ENCODE data around the gene MOB3A. TPM values are rescaled to one million over a fixed set of nuclear protein-coding genes. Genes with fewer than 3 reads are reported as not detected.

The MOB3A gene
- polyA plus RNA-seq, 1 of the 3 experiments (the other 2 are of a cell fraction): 24.1 TPM

DNA sequence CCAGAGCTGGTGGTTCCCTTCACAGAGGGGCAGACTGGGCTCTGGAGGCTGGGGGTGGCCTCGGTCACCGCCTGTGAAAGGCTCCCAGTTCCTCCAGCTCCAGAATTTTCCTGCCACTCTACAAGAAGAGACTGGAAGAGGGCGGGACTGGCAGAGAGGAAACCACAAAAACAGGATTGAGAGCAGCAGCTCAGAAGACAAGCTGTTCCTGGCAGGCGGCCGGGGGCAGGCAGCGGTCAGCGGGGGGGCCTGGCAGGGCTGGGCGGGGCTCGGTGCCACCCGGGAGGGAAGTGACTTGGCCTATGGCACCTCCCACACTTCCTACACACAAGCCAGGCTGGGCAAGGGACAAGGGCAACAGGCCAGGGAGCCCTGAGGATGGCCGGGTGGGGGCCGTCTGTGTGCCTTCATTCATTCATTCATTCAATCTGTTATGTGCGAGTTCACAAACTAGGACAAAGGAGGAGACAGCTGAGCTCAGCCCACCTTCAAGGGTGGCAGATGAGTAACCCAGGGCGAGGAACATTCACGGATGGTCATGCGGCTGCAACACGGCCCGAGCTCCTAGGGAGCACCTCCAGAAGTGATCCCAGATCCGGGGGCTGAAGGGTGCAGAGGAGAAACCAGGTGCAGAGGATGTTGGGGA lies 63.7 kb downstream of the MOB3A start (continued):
- TF ChIP-seq, protein P1, sequence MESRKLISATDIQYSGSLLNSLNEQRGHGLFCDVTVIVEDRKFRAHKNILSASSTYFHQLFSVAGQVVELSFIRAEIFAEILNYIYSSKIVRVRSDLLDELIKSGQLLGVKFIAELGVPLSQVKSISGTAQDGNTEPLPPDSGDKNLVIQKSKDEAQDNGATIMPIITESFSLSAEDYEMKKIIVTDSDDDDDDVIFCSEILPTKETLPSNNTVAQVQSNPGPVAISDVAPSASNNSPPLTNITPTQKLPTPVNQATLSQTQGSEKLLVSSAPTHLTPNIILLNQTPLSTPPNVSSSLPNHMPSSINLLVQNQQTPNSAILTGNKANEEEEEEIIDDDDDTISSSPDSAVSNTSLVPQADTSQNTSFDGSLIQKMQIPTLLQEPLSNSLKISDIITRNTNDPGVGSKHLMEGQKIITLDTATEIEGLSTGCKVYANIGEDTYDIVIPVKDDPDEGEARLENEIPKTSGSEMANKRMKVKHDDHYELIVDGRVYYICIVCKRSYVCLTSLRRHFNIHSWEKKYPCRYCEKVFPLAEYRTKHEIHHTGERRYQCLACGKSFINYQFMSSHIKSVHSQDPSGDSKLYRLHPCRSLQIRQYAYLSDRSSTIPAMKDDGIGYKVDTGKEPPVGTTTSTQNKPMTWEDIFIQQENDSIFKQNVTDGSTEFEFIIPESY (IDR thresholded peaks at IDR 0.05; ENCODE audit: borderline replicate concordance, low read depth): no peak
- TF ChIP-seq, protein P2, sequence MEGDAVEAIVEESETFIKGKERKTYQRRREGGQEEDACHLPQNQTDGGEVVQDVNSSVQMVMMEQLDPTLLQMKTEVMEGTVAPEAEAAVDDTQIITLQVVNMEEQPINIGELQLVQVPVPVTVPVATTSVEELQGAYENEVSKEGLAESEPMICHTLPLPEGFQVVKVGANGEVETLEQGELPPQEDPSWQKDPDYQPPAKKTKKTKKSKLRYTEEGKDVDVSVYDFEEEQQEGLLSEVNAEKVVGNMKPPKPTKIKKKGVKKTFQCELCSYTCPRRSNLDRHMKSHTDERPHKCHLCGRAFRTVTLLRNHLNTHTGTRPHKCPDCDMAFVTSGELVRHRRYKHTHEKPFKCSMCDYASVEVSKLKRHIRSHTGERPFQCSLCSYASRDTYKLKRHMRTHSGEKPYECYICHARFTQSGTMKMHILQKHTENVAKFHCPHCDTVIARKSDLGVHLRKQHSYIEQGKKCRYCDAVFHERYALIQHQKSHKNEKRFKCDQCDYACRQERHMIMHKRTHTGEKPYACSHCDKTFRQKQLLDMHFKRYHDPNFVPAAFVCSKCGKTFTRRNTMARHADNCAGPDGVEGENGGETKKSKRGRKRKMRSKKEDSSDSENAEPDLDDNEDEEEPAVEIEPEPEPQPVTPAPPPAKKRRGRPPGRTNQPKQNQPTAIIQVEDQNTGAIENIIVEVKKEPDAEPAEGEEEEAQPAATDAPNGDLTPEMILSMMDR (IDR thresholded peaks at IDR 0.05): no peak
- TF ChIP-seq RCOR1 (IDR thresholded peaks at IDR 0.05; ENCODE audit: low read length) (peak; percentile 23; the same call in 1 of the 2 replicates), TCF12 (IDR thresholded peaks at IDR 0.05) (peak; percentile 76), GABPA (IDR thresholded peaks at IDR 0.05; ENCODE audit: low read depth) (no peak), FOXM1 (IDR thresholded peaks at IDR 0.05; ENCODE audit: low read depth) (no peak), POLR2AphosphoS5 (IDR thresholded peaks at IDR 0.05; ENCODE audit: low read depth, low read length) (peak; percentile 59; the same call in 1 of the 2 replicates), SIN3A (IDR thresholded peaks at IDR 0.05; ENCODE audit: borderline replicate concordance, low read depth, low read length) (peak; percentile 84; the same call in 1 of the 2 replicates)
- TF ChIP-seq, protein P3, sequence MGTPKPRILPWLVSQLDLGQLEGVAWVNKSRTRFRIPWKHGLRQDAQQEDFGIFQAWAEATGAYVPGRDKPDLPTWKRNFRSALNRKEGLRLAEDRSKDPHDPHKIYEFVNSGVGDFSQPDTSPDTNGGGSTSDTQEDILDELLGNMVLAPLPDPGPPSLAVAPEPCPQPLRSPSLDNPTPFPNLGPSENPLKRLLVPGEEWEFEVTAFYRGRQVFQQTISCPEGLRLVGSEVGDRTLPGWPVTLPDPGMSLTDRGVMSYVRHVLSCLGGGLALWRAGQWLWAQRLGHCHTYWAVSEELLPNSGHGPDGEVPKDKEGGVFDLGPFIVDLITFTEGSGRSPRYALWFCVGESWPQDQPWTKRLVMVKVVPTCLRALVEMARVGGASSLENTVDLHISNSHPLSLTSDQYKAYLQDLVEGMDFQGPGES (IDR thresholded peaks at IDR 0.05; ENCODE audit: low read depth, low read length): no peak
- TF ChIP-seq, protein P4, sequence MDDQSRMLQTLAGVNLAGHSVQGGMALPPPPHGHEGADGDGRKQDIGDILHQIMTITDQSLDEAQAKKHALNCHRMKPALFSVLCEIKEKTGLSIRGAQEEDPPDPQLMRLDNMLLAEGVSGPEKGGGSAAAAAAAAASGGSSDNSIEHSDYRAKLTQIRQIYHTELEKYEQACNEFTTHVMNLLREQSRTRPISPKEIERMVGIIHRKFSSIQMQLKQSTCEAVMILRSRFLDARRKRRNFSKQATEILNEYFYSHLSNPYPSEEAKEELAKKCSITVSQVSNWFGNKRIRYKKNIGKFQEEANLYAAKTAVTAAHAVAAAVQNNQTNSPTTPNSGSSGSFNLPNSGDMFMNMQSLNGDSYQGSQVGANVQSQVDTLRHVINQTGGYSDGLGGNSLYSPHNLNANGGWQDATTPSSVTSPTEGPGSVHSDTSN (IDR thresholded peaks at IDR 0.05): peak; percentile 81

DNA sequence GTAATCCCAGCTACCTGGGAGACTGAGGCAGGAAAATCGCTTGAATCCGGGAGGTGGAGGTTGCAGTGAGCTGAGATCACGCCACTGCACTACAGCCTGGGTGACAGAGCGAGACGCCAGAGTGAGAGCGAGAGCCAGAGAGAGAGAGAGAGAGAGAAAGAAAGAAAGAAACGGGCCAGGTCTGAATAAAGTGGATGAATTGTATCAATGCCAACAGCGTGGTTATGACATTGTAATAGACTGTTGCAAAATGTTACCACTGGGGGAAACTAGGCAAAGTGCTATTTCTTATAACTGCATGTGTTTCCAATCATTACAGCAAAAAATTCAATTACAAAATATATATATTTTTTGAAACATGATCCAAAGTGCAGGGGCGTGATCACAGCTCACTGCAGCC lies 68.8 kb downstream of the MOB3A start:
- H3K27ac ChIP-seq (ENCODE audit: low read depth in 2 of 2, low read length in 1 of 2): no peak overlapping the region
- H4K20me1 ChIP-seq (ENCODE audit: insufficient read depth): no peaks in the 10 kb centered on the region
- H3K27me3 ChIP-seq (ENCODE audit: insufficient read depth): no peaks in the 10 kb centered on the region
- H3K9me3 ChIP-seq: no peaks in the 10 kb centered on the region
- no peaks in the 10 kb centered on the region for H3K36me3 ChIP-seq (replicated peaks in 1 of 2; ENCODE audit: control insufficient read depth in 1 of 2, insufficient read depth in 2 of 2, low read length in 1 of 2)
- TF ChIP-seq GATA2 (CRISPR knock-in tag; IDR thresholded peaks at IDR 0.05) (no peak), TCF12 (IDR thresholded peaks at IDR 0.05) (peak; percentile 57; the same call in 1 of the 2 replicates)
- TF ChIP-seq, protein P2 (IDR thresholded peaks at IDR 0.05): peak; percentile 24; the same call in 1 of the 2 replicates
- peaks cover 6 to 9% of the 10 kb centered on the region in 2 experiments; a peak in 3 of 4 replicates for H3K4me1 ChIP-seq (ENCODE audit: control insufficient read depth in 1 of 2, insufficient read depth in 2 of 2, low read depth in 1 of 2, low read length in 1 of 2)
- 63% methylated on average over 9 of the region's 9 CpGs for WGBS (ENCODE audit: low lambda C conversion rate)
- no peak overlapping the region for H3K4me3 ChIP-seq (ENCODE audit: low read depth in 2 of 2, low read length in 1 of 2)
- no peaks in the 10 kb centered on the region for H3K9me2 ChIP-seq
- CTCF ChIA-PET: interaction anchor here (0.9 to 1.9 kb wide), 3 partner anchors 7 to 42 kb away, joined by 4 to 6 read pairs (median 4); no protein-coding TSS in a partner anchor
- H3K9ac ChIP-seq: no peak overlapping the region
- H3F3A ChIP-seq (replicated peaks; ENCODE audit: insufficient read depth): peaks cover 10% of the 10 kb centered on the region
- H3K4me2 ChIP-seq: no peak overlapping the region
- H2AFZ ChIP-seq (ENCODE audit: low read depth): no peak overlapping the region
- no peaks in the 10 kb centered on the region for H3K79me2 ChIP-seq (ENCODE audit: insufficient read depth)
- DNase-seq: no peak
- POLR2A ChIA-PET: no interaction called here
